Fibroblast of skin of right quadriceps (primary cell): ENCODE data around the gene MMP24OS.

Source experiments
- DNase-seq: peaks from one replicate; pipeline ENCODE4 v3.0.0-alpha.2; 2013

The MMP24OS gene

GRCh38 chr20:35243986-35244385 is 33.9 kb downstream of the MMP24OS start:
- no peak for DNase-seq

- no peak for DNase-seq
Measured at GRCh38 chr20:35243317-35243716, 34.6 kb downstream of the MMP24OS start.

GRCh38 chr20:35240811-35241293 is 37.1 kb downstream of the MMP24OS start:
- DNase-seq: no peak

GRCh38 chr20:35240083-35240810 is 37.7 kb downstream of the MMP24OS start:
- DNase-seq: no peak

- no peak for DNase-seq
Measured at GRCh38 chr20:35238735-35239134, 39.2 kb downstream of the MMP24OS start.

- no peak for DNase-seq
Measured at GRCh38 chr20:35238170-35238569, 39.8 kb downstream of the MMP24OS start.

GRCh38 chr20:35237486-35237885 is 40.4 kb downstream of the MMP24OS start:
- no peak for DNase-seq

- DNase-seq: no peak
Measured at GRCh38 chr20:35235881-35236280, 42.0 kb downstream of the MMP24OS start.

GRCh38 chr20:35232575-35232974 is 45.3 kb downstream of the MMP24OS start:
- peak; percentile 93 for DNase-seq

- DNase-seq: peak; percentile 43
Measured at GRCh38 chr20:35226884-35227681, 50.8 kb downstream of the MMP24OS start.
